ENCODE measurements around the gene ARNT2.

Gene ARNT2

DNA sequence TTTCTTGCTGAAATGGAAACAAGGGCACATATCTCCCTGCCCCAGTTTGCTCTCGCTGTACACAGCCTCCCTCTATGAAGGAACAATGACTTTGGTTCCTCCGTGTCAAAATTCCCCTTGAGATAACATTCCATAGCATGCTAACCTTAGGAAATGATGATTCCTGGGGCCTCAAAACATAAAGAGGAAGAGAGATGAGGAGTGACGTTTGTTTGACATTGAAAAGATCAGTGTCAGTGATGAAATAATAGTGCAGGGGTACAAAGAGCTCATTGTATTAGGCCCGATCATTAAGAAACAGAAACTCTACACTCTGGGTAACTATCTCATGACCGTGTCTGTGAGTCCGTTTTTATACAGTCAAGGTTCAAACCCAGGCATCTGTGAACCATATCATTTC lies 55.2 kb downstream of the ARNT2 start:
- Histone ChIP-seq H3K9me3 (ENCODE audit: insufficient read depth, low read length) (no peaks in the 10 kb centered on the region), H3K4me3 (ENCODE audit: insufficient read length, low read depth) (no peak overlapping the region), H3K4me1 (ENCODE audit: insufficient read depth, insufficient read length) (no peaks in the 10 kb centered on the region), H3K36me3 (ENCODE audit: insufficient read depth, insufficient read length, low read length) (no peaks in the 10 kb centered on the region), H3K27me3 (ENCODE audit: insufficient read depth, insufficient read length) (peaks cover 4% of the 10 kb centered on the region), H3K9ac (ENCODE audit: insufficient read length, low read depth) (no peak overlapping the region)
- no peak for TF ChIP-seq SUZ12 (IDR thresholded peaks at IDR 0.05; ENCODE audit: extremely low read depth, insufficient read depth, insufficient read length)
- DNase-seq (ENCODE audit: low read depth, low spot score) = no peak

DNA sequence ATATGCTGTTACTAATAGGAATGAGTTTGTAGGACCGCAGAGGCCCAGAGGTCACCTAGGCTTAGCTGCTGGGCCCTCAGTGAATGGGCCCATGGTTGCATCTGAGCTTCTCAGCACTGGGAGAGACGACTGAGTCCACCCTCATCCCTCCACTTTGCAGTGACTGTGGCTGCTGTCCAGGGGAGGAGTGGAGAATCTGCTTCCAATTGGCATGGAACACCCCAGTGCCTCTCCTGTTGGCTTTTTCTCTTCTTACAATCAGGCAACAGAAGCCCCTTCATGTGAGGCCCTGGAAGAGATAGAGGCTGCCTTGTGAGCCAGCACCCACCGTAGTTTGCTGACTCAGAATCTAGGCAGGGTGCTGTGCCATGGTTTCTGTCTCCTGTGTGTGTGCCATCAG lies 55.6 kb downstream of the ARNT2 start:
- TF ChIP-seq SUZ12 (IDR thresholded peaks at IDR 0.05; ENCODE audit: extremely low read depth, insufficient read depth, insufficient read length) = no peak
- no peak for TF ChIP-seq YY1 (IDR thresholded peaks at IDR 0.05; ENCODE audit: insufficient read depth, insufficient read length)
- TF ChIP-seq ZNF274 (IDR thresholded peaks at IDR 0.05; ENCODE audit: low read depth, low read length) = no peak
- H3K4me3 ChIP-seq (ENCODE audit: insufficient read length, low read depth) = no peak overlapping the region
- H3K36me3 ChIP-seq (ENCODE audit: insufficient read depth, insufficient read length, low read length) = no peaks in the 10 kb centered on the region
- DNase-seq (ENCODE audit: low read depth, low spot score) = no peak
- no peak overlapping the region for H3K9ac ChIP-seq (ENCODE audit: insufficient read length, low read depth)
- H3K9me3 ChIP-seq (ENCODE audit: insufficient read depth, low read length) = no peaks in the 10 kb centered on the region
- no peaks in the 10 kb centered on the region for H3K4me1 ChIP-seq (ENCODE audit: insufficient read depth, insufficient read length)
- peaks cover 4% of the 10 kb centered on the region for H3K27me3 ChIP-seq (ENCODE audit: insufficient read depth, insufficient read length)

DNA sequence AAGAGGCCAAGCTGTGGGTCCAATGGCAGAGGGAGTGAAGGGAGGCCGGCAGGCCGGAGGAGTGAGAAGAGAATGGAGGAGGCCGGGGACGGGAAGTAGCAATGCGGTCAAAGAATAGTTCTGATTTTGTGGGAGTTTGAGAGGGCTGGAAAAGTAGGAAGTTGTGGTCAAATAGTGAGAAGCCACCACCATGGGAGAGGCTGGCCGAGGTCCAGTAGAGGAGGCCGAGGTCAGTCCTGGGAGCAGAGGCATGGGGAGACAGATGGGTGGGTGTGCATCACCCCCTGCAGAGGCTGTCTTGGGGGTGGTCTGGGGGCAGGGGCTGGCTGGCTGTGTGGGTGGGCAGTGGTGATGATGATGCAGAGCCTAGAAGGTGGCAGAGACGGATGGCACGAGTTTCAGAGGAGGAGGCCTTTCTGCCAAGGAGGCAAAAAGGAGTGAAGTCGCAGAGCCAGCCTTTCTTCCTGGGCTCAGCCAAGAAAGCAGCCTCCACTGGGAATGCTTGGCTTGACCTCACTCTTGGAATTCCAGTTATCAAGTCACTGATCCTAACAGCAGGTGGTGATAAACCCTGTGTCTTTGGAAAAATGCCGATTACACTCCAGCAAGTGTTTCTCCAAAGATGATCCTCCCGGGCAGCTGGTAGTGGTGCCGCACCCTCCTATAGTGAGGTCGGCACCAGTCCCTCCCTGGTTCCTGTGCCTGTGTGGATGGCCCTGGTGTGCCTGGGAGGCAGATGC lies 57.3 kb downstream of the ARNT2 start:
- Histone ChIP-seq H3K9ac (ENCODE audit: insufficient read length, low read depth) (no peak overlapping the region), H3K4me3 (ENCODE audit: insufficient read length, low read depth) (no peak overlapping the region), H3K27me3 (ENCODE audit: insufficient read depth, insufficient read length) (no peaks in the 10 kb centered on the region), H3K36me3 (ENCODE audit: insufficient read depth, insufficient read length, low read length) (no peaks in the 10 kb centered on the region), H3K9me3 (ENCODE audit: insufficient read depth, low read length) (no peaks in the 10 kb centered on the region), H3K4me1 (ENCODE audit: insufficient read depth, insufficient read length) (no peaks in the 10 kb centered on the region)
- TF ChIP-seq YY1 (IDR thresholded peaks at IDR 0.05; ENCODE audit: insufficient read depth, insufficient read length) (no peak), SUZ12 (IDR thresholded peaks at IDR 0.05; ENCODE audit: extremely low read depth, insufficient read depth, insufficient read length) (no peak), ZNF274 (IDR thresholded peaks at IDR 0.05; ENCODE audit: low read depth, low read length) (no peak)
- no peak for DNase-seq (ENCODE audit: low read depth, low spot score)

DNA sequence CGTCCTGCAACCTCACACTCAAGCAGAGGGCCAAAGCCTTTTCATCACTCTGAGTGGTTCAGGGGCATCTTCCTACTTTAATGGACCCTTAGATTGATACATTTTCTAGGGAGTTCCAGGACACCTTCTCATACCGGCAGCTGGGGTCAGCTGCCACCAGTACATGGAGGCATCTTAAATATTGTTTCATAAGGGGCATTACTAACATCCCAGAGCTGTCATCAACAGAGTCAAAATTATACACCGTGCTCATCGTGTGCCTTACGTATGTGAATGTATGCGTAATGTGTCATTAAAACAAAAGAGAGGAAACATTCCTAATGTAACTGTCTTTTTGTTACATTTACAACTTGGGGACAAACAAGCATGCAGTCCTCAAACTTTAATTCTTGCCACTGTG lies 57.9 kb downstream of the ARNT2 start:
- no peak for TF ChIP-seq ZNF274 (IDR thresholded peaks at IDR 0.05; ENCODE audit: low read depth, low read length)
- no peak for TF ChIP-seq SUZ12 (IDR thresholded peaks at IDR 0.05; ENCODE audit: extremely low read depth, insufficient read depth, insufficient read length)
- no peak for TF ChIP-seq YY1 (IDR thresholded peaks at IDR 0.05; ENCODE audit: insufficient read depth, insufficient read length)
- Histone ChIP-seq H3K9ac (ENCODE audit: insufficient read length, low read depth) (no peak overlapping the region), H3K36me3 (ENCODE audit: insufficient read depth, insufficient read length, low read length) (no peaks in the 10 kb centered on the region), H3K4me3 (ENCODE audit: insufficient read length, low read depth) (no peak overlapping the region), H3K27me3 (ENCODE audit: insufficient read depth, insufficient read length) (no peaks in the 10 kb centered on the region), H3K9me3 (ENCODE audit: insufficient read depth, low read length) (no peaks in the 10 kb centered on the region), H3K4me1 (ENCODE audit: insufficient read depth, insufficient read length) (no peaks in the 10 kb centered on the region)
- no peak for DNase-seq (ENCODE audit: low read depth, low spot score)

DNA sequence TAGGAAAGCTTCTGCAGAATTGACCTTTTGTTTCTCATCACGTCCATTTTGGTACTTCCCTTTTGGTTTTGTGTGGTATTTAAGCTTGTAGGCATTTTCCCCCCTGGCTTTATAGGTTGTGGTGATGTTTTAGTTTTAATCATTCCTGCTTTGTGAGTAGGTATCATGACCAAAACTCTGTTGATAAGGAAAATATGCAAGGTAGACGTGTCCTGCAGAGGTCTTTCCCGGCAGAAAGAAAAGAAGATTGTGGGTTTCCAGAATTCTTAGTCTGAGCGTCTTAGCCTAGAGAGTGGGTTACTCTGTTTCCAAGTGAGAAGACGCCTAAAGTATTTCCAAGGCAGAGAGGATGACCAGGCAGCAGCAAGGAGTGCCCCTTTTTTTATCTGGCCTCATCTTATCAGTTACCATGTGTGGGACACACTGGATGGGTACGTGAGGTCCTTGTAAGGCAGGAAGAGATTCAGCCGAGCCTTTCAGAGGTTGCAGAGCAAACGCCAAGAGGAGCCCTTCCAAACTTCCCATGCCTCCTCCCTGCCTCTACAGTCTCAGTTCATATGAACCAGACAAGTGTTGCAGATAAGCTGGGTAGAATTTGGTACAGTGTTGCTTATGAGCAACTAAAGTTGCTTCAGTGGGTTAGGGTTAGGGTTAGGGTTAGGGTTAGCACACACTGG lies 58.8 kb downstream of the ARNT2 start:
- Histone ChIP-seq H3K36me3 (ENCODE audit: insufficient read depth, insufficient read length, low read length) (no peaks in the 10 kb centered on the region), H3K4me3 (ENCODE audit: insufficient read length, low read depth) (no peak overlapping the region), H3K9ac (ENCODE audit: insufficient read length, low read depth) (no peak overlapping the region), H3K4me1 (ENCODE audit: insufficient read depth, insufficient read length) (peaks cover 1% of the 10 kb centered on the region), H3K27me3 (ENCODE audit: insufficient read depth, insufficient read length) (no peaks in the 10 kb centered on the region), H3K9me3 (ENCODE audit: insufficient read depth, low read length) (no peaks in the 10 kb centered on the region)
- DNase-seq (ENCODE audit: low read depth, low spot score) = no peak
- TF ChIP-seq ZNF274 (IDR thresholded peaks at IDR 0.05; ENCODE audit: low read depth, low read length) (no peak), YY1 (IDR thresholded peaks at IDR 0.05; ENCODE audit: insufficient read depth, insufficient read length) (no peak), SUZ12 (IDR thresholded peaks at IDR 0.05; ENCODE audit: extremely low read depth, insufficient read depth, insufficient read length) (no peak)

DNA sequence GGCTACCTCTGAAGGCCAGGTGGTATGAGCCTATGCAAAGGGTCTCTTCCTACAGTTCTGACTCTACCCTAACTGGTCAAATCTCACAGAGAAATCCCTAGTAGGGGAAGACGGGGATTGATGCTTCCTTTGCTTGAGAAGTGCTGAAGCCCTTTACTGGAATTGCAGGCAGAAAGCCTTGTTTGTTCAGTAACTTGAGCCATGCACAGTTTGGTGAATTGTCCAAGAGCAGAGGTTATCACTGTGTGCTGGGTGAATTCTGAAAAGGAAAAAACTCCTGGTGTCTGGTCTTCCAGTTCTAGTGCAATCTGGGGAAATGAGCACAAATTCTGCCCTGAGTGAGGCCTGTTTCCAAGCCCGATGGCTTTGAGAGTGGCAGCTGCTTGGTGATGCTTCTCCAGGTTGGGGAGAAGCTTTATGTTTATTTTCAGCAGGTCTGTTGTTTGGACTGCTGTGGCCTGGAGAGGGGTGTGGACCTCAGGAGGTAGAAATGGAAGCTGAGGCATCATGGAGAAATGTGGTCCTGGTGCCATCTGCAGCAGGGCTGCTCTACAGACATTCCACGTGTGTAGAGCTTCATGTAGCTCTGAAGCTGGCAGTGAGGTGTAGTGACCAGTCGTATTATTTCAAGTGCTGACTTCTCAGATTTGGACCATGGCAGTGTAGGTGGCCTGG lies 60.9 kb downstream of the ARNT2 start:
- H3K4me1 ChIP-seq (ENCODE audit: insufficient read depth, insufficient read length) = peaks cover 5% of the 10 kb centered on the region
- DNase-seq (ENCODE audit: low read depth, low spot score) = no peak
- no peaks in the 10 kb centered on the region for H3K9me3 ChIP-seq (ENCODE audit: insufficient read depth, low read length)
- TF ChIP-seq SUZ12 (IDR thresholded peaks at IDR 0.05; ENCODE audit: extremely low read depth, insufficient read depth, insufficient read length) (no peak), ZNF274 (IDR thresholded peaks at IDR 0.05; ENCODE audit: low read depth, low read length) (no peak), YY1 (IDR thresholded peaks at IDR 0.05; ENCODE audit: insufficient read depth, insufficient read length) (no peak)
- H3K9ac ChIP-seq (ENCODE audit: insufficient read length, low read depth) = no peak overlapping the region
- no peaks in the 10 kb centered on the region for H3K27me3 ChIP-seq (ENCODE audit: insufficient read depth, insufficient read length)
- H3K4me3 ChIP-seq (ENCODE audit: insufficient read length, low read depth) = no peak overlapping the region
- H3K36me3 ChIP-seq (ENCODE audit: insufficient read depth, insufficient read length, low read length) = no peaks in the 10 kb centered on the region

DNA sequence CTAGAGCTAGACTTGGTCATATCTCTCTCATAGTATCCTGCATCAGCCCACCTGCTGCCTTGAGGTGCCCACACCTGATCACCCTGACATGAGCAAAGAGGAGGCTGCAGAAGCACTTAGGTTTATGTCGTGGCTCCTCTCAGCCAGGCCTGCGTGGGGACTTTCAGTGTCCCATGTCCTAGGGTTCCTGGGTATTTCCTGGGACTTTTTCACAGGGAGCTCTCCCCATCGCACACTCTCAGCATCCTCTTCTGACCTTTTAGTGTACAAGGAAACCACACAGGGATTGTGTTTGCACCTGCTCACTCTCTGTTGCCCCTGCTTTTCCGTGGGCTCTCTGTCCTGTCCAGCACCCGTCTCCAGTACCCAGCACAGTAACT lies 61.4 kb downstream of the ARNT2 start:
- Histone ChIP-seq H3K4me3 (ENCODE audit: insufficient read length, low read depth) (no peak overlapping the region), H3K9me3 (ENCODE audit: insufficient read depth, low read length) (no peaks in the 10 kb centered on the region), H3K27me3 (ENCODE audit: insufficient read depth, insufficient read length) (no peaks in the 10 kb centered on the region), H3K9ac (ENCODE audit: insufficient read length, low read depth) (no peak overlapping the region), H3K4me1 (ENCODE audit: insufficient read depth, insufficient read length) (peaks cover 5% of the 10 kb centered on the region), H3K36me3 (ENCODE audit: insufficient read depth, insufficient read length, low read length) (no peaks in the 10 kb centered on the region)
- DNase-seq (ENCODE audit: low read depth, low spot score) = no peak
- no peak for TF ChIP-seq SUZ12 (IDR thresholded peaks at IDR 0.05; ENCODE audit: extremely low read depth, insufficient read depth, insufficient read length)
- no peak for TF ChIP-seq ZNF274 (IDR thresholded peaks at IDR 0.05; ENCODE audit: low read depth, low read length)
- TF ChIP-seq YY1 (IDR thresholded peaks at IDR 0.05; ENCODE audit: insufficient read depth, insufficient read length) = no peak

Measured in NT2/D1 (cell line).